ENCODE data around the gene TYSND1.
A peak's percentile ranks its signal among the peaks of the same experiment; 100 is the strongest.
"Not testable (repeated sequence)": the region's sequence is repeated elsewhere in the genome, so short reads cannot be mapped to it uniquely, and the experiment has no call there.

The TYSND1 gene

GRCh38 chr10:70183304-70183703, 36.8 kb upstream of the TYSND1 start:
- Histone ChIP-seq H3K4me1 (ENCODE audit: control insufficient read depth in 2 of 2, insufficient read depth in 2 of 2, low read length in 2 of 2) (peaks cover 0 to 2% of the 10 kb centered on the region in 2 donors), H3K4me3 (ENCODE audit: low read length in 2 of 2) (no peak overlapping the region), H3K27me3 (ENCODE audit: control insufficient read depth in 2 of 2, insufficient read depth in 2 of 2, low read length in 2 of 2) (no peaks in the 10 kb centered on the region), H3K9ac (ENCODE audit: low read depth in 1 of 2, low read length in 2 of 2) (no peak overlapping the region), H3K36me3 (ENCODE audit: control insufficient read depth in 2 of 2, insufficient read depth in 2 of 2, low read length in 2 of 2) (no peaks in the 10 kb centered on the region), H3K9me3 (ENCODE audit: control insufficient read depth in 2 of 2, low read length in 2 of 2) (no peaks in the 10 kb centered on the region), H3K27ac (ENCODE audit: low read depth in 2 of 2, low read length in 2 of 2) (no peak overlapping the region)

DNA sequence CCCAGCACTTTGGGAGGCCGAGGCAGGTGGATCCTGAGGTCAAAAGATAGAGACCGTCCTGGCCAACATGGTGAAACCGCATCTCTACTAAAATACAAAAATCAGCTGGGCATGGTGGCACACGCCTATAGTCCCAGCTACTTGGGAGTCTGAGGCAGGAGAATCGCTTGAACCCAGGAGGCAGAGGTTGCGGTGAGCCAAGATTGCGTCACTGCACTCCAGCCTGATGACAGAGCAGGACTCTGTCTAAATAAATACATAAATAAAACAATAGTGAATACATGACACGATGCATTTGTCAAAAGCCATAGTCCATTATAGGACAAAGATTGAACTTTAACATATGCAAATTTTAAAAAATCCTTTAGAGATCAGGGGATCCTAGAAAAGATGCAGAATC, 32.7 kb upstream of the TYSND1 start:
- not testable (repeated sequence) for H3K27ac ChIP-seq (ENCODE audit: low read depth in 2 of 2, low read length in 2 of 2); H3K27me3 ChIP-seq (ENCODE audit: control insufficient read depth in 2 of 2, insufficient read depth in 2 of 2, low read length in 2 of 2); H3K36me3 ChIP-seq (ENCODE audit: control insufficient read depth in 2 of 2, insufficient read depth in 2 of 2, low read length in 2 of 2); H3K4me3 ChIP-seq (ENCODE audit: low read length in 2 of 2); H3K9ac ChIP-seq (ENCODE audit: low read depth in 1 of 2, low read length in 2 of 2); H3K4me1 ChIP-seq (ENCODE audit: control insufficient read depth in 2 of 2, insufficient read depth in 2 of 2, low read length in 2 of 2); H3K9me3 ChIP-seq (ENCODE audit: control insufficient read depth in 2 of 2, low read length in 2 of 2)

DNA sequence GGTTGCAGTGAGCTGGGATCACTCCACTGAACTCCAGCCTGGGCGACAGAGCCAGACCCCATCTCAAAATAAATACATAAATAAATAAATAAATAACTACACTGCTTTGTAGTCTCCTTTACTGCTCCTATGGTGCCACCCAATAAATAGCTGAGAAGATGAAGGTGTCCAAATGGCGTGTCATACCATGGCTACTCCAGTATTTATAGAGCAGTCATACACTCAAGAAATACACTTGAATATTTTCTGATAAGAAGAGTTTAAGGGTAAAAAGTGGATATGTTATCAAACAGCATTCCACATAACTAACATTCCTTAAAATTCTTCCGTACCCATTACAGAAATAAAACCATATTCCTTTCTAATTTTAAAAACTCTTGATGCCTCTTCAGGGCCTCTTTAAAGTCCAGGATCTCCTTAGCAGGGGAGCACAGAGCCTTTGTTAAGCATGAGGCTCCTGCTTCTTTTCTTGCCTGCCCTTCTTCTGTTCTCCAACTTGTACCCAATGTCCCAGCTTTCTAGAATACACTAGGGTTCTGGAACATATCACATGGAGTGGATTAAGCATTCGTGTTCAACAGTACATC, 31.7 kb upstream of the TYSND1 start:
- Histone ChIP-seq H3K27me3 (ENCODE audit: control insufficient read depth in 2 of 2, insufficient read depth in 2 of 2, low read length in 2 of 2) (no peaks in the 10 kb centered on the region), H3K36me3 (ENCODE audit: control insufficient read depth in 2 of 2, insufficient read depth in 2 of 2, low read length in 2 of 2) (no peaks in the 10 kb centered on the region), H3K4me1 (ENCODE audit: control insufficient read depth in 2 of 2, insufficient read depth in 2 of 2, low read length in 2 of 2) (peaks cover 0 to 6% of the 10 kb centered on the region in 2 donors), H3K4me3 (ENCODE audit: low read length in 2 of 2) (no peak overlapping the region), H3K9me3 (ENCODE audit: control insufficient read depth in 2 of 2, low read length in 2 of 2) (no peaks in the 10 kb centered on the region), H3K9ac (ENCODE audit: low read depth in 1 of 2, low read length in 2 of 2) (no peak overlapping the region), H3K27ac (ENCODE audit: low read depth in 2 of 2, low read length in 2 of 2) (no peak overlapping the region)

DNA sequence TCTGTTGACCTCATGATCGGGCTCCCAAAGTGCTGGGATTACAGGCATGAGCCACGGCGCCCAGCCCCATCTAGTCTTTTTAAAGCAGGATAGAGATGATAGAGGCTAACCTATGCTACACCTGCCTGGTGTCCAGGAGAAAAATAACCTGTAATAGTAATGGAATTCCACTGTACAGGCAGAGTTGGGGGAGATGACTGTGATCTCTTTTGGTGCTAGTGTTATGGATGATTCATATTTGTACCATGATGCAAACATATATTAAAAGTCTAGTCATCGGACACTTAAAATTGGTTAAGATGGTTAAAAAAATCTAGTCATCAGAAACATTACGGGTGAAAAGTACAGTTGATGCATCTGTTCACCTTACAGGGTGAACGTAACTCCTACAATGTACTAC, 29.9 kb upstream of the TYSND1 start:
- Histone ChIP-seq H3K27ac (ENCODE audit: low read depth in 2 of 2, low read length in 2 of 2) (no peak overlapping the region), H3K36me3 (ENCODE audit: control insufficient read depth in 2 of 2, insufficient read depth in 2 of 2, low read length in 2 of 2) (no peaks in the 10 kb centered on the region), H3K9me3 (ENCODE audit: control insufficient read depth in 2 of 2, low read length in 2 of 2) (no peaks in the 10 kb centered on the region), H3K4me1 (ENCODE audit: control insufficient read depth in 2 of 2, insufficient read depth in 2 of 2, low read length in 2 of 2) (peaks cover 0 to 6% of the 10 kb centered on the region in 2 donors), H3K4me3 (ENCODE audit: low read length in 2 of 2) (no peak overlapping the region), H3K9ac (ENCODE audit: low read depth in 1 of 2, low read length in 2 of 2) (no peak overlapping the region), H3K27me3 (ENCODE audit: control insufficient read depth in 2 of 2, insufficient read depth in 2 of 2, low read length in 2 of 2) (no peaks in the 10 kb centered on the region)

- Histone ChIP-seq H3K9me3 (ENCODE audit: control insufficient read depth in 2 of 2, low read length in 2 of 2) (no peaks in the 10 kb centered on the region), H3K27me3 (ENCODE audit: control insufficient read depth in 2 of 2, insufficient read depth in 2 of 2, low read length in 2 of 2) (no peaks in the 10 kb centered on the region), H3K9ac (ENCODE audit: low read depth in 1 of 2, low read length in 2 of 2) (no peak overlapping the region), H3K4me3 (ENCODE audit: low read length in 2 of 2) (no peak overlapping the region), H3K36me3 (ENCODE audit: control insufficient read depth in 2 of 2, insufficient read depth in 2 of 2, low read length in 2 of 2) (no peaks in the 10 kb centered on the region), H3K27ac (ENCODE audit: low read depth in 2 of 2, low read length in 2 of 2) (no peak overlapping the region), H3K4me1 (ENCODE audit: control insufficient read depth in 2 of 2, insufficient read depth in 2 of 2, low read length in 2 of 2) (peaks cover 3 to 9% of the 10 kb centered on the region in 2 donors)
Observed at GRCh38 chr10:70175516-70175915, 29.0 kb upstream of the TYSND1 start.

DNA sequence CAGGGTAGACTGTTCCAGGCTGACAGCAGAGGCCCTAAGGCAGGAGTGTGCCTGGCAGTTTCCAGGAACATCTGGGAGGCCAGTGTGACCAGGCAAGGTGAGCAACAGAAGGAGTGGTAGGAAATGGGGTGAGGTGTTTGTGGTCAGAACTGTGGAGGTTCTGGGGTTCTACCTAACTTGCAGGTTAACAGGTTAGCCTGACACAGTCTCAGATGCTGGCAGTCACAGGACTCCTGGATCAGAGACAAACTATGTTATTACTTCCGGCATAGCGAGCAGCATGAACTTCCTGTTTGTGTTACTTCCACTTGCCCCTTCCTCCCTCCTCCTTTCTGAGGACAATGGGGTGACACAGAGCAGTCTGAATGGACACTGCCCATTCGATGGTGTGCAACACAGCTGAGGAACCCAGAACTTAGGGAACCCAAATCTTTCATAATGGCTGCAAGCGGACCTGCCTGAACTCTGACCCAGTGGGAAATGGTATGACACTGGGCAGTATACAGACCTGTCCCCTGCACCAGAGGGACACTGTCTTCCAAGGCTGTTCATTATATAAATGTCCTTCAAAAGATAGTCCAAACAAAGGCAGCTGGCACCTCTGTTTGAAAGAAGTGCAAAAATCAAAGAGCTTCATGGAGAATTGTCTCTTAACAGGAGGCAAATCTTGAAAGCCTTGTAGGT, 27.7 kb upstream of the TYSND1 start:
- Histone ChIP-seq H3K27me3 (ENCODE audit: control insufficient read depth in 2 of 2, insufficient read depth in 2 of 2, low read length in 2 of 2) (no peaks in the 10 kb centered on the region), H3K36me3 (ENCODE audit: control insufficient read depth in 2 of 2, insufficient read depth in 2 of 2, low read length in 2 of 2) (no peaks in the 10 kb centered on the region), H3K9me3 (ENCODE audit: control insufficient read depth in 2 of 2, low read length in 2 of 2) (no peaks in the 10 kb centered on the region), H3K9ac (ENCODE audit: low read depth in 1 of 2, low read length in 2 of 2) (no peak overlapping the region), H3K4me3 (ENCODE audit: low read length in 2 of 2) (peak overlapping the region; percentile 26 to 39), H3K4me1 (ENCODE audit: control insufficient read depth in 2 of 2, insufficient read depth in 2 of 2, low read length in 2 of 2) (peaks cover 9 to 14% of the 10 kb centered on the region in 2 donors), H3K27ac (ENCODE audit: low read depth in 2 of 2, low read length in 2 of 2) (peak overlapping the region in 1 of 2 donors; percentile 38)

DNA sequence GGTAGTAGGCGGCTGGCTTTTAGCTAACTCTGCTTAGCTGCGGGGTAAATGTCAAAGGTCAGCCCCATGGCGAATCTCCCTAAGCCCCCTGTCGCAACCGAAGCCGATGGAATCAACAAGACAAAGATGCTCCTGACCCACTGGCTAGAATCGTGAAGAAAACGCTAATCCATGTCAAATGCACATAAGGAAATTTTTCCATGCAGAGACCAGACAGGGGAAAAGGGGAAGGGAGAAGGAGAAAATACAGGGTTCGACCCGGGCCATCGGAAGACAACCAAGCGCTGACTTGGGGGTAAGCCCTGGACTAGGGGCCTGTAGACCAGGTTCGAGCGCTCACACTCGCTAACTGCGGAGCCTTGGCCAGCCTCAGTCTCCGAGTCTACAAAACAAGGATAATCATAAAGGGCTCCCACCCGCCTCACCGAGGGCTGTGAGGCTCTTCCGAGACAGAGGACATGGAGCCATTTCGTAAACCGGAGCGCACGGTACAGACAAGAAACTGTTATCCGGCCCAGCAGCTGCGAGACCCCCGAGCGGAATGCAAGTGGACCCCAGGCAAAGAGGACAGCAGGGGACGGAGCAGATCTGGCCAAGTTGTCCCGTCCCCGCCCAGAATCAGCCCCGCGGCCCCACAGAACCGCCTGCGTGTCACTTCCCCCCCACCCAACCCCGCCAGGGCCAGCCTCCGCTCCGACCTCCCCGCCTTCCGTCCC, 23.3 kb upstream of the TYSND1 start:
- H3K9ac ChIP-seq (ENCODE audit: low read depth in 1 of 2, low read length in 2 of 2), result peak overlapping the region; percentile 95
- peaks cover 17 to 19% of the 10 kb centered on the region in 2 donors for H3K4me1 ChIP-seq (ENCODE audit: control insufficient read depth in 2 of 2, insufficient read depth in 2 of 2, low read length in 2 of 2)
- no peaks in the 10 kb centered on the region for H3K9me3 ChIP-seq (ENCODE audit: control insufficient read depth in 2 of 2, low read length in 2 of 2)
- peaks cover 5 to 11% of the 10 kb centered on the region in 2 donors for H3K36me3 ChIP-seq (ENCODE audit: control insufficient read depth in 2 of 2, insufficient read depth in 2 of 2, low read length in 2 of 2)
- peak overlapping the region; percentile 92 to 95 for H3K4me3 ChIP-seq (ENCODE audit: low read length in 2 of 2)
- H3K27me3 ChIP-seq (ENCODE audit: control insufficient read depth in 2 of 2, insufficient read depth in 2 of 2, low read length in 2 of 2), result no peaks in the 10 kb centered on the region
- H3K27ac ChIP-seq (ENCODE audit: low read depth in 2 of 2, low read length in 2 of 2), result peak overlapping the region; percentile 86 to 92

DNA sequence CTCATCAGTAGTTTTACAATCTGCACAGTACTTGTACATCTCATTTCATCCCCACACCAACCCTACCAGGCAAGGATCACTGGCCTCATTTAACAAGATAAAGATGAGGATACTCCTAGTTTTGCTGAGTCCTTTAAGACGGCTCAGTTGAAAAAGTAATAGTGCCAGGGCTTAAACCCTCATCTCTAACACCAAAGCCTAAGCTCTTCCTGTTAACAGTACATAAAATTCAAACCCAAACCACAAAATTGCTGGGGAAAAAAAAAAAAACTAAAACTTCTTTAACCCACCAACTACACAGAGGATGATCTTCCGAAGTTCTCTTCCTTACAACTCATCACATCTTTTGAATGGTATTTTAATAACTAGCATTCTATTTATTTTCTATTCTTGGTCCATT, 22.5 kb upstream of the TYSND1 start:
- Histone ChIP-seq H3K27me3 (ENCODE audit: control insufficient read depth in 2 of 2, insufficient read depth in 2 of 2, low read length in 2 of 2) (no peaks in the 10 kb centered on the region), H3K36me3 (ENCODE audit: control insufficient read depth in 2 of 2, insufficient read depth in 2 of 2, low read length in 2 of 2) (peaks cover 10 to 11% of the 10 kb centered on the region in 2 donors), H3K4me3 (ENCODE audit: low read length in 2 of 2) (peak overlapping the region; percentile 92 to 95), H3K4me1 (ENCODE audit: control insufficient read depth in 2 of 2, insufficient read depth in 2 of 2, low read length in 2 of 2) (peaks cover 17 to 22% of the 10 kb centered on the region in 2 donors), H3K9ac (ENCODE audit: low read depth in 1 of 2, low read length in 2 of 2) (no peak overlapping the region), H3K27ac (ENCODE audit: low read depth in 2 of 2, low read length in 2 of 2) (no peak overlapping the region), H3K9me3 (ENCODE audit: control insufficient read depth in 2 of 2, low read length in 2 of 2) (no peaks in the 10 kb centered on the region)

GRCh38 chr10:70167246-70167645, 20.7 kb upstream of the TYSND1 start:
- Histone ChIP-seq H3K36me3 (ENCODE audit: control insufficient read depth in 2 of 2, insufficient read depth in 2 of 2, low read length in 2 of 2) (peaks cover 11% of the 10 kb centered on the region in 2 donors), H3K9me3 (ENCODE audit: control insufficient read depth in 2 of 2, low read length in 2 of 2) (no peaks in the 10 kb centered on the region), H3K27ac (ENCODE audit: low read depth in 2 of 2, low read length in 2 of 2) (no peak overlapping the region), H3K4me3 (ENCODE audit: low read length in 2 of 2) (no peak overlapping the region), H3K9ac (ENCODE audit: low read depth in 1 of 2, low read length in 2 of 2) (no peak overlapping the region), H3K4me1 (ENCODE audit: control insufficient read depth in 2 of 2, insufficient read depth in 2 of 2, low read length in 2 of 2) (peaks cover 17 to 18% of the 10 kb centered on the region in 2 donors), H3K27me3 (ENCODE audit: control insufficient read depth in 2 of 2, insufficient read depth in 2 of 2, low read length in 2 of 2) (no peaks in the 10 kb centered on the region)

DNA sequence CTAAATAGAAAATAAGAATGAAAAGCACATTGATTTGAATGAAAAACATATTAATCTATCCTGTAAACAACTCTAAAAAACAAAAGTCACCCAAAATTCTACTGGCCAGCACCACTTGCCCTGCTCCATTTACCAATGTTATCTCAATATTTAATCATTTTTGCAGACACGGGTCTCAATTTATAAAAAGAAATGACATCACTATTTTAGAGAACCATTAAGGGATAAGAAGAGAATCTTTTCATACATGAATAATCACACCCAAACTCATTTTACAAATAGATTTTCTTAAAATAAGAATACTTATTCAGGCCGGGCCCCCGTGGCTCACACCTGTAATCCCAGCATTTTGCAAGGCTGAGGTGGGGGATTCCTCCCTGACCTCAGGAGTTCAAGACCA, 19.9 kb upstream of the TYSND1 start:
- Histone ChIP-seq H3K4me3 (ENCODE audit: low read length in 2 of 2) (no peak overlapping the region), H3K4me1 (ENCODE audit: control insufficient read depth in 2 of 2, insufficient read depth in 2 of 2, low read length in 2 of 2) (peaks cover 18 to 20% of the 10 kb centered on the region in 2 donors), H3K9me3 (ENCODE audit: control insufficient read depth in 2 of 2, low read length in 2 of 2) (no peaks in the 10 kb centered on the region), H3K27me3 (ENCODE audit: control insufficient read depth in 2 of 2, insufficient read depth in 2 of 2, low read length in 2 of 2) (no peaks in the 10 kb centered on the region), H3K27ac (ENCODE audit: low read depth in 2 of 2, low read length in 2 of 2) (no peak overlapping the region), H3K36me3 (ENCODE audit: control insufficient read depth in 2 of 2, insufficient read depth in 2 of 2, low read length in 2 of 2) (peaks cover 11 to 12% of the 10 kb centered on the region in 2 donors), H3K9ac (ENCODE audit: low read depth in 1 of 2, low read length in 2 of 2) (no peak overlapping the region)

Data from mucosa of rectum (tissue), 2 donors.